Liver (tissue), 9 donors: ENCODE results near the gene PARVB. TPM values are rescaled to one million over a fixed set of nuclear protein-coding genes. Genes with fewer than 3 reads are reported as not detected.

Experiments used
- DNase-seq: peaks from one replicate; pipeline ENCODE4 v3.0.0-alpha.2; 2017; ENCODE audit warnings: low spot score
- H3K27ac ChIP-seq, 2 donors: one replicate each; pipeline ENCODE4 v1.7.0; 2013; ENCODE audit warnings: inconsistent platforms in 2 of 2, low read length in 2 of 2, control low read depth in 1 of 2, low read depth in 1 of 2, mild to moderate bottlenecking in 1 of 2
- H3K27me3 ChIP-seq, 4 donors: one replicate each; pipeline versions ENCODE4 v1.6.1 to v1.7.0; 2013; ENCODE audit warnings: low read length in 3 of 4, inconsistent platforms in 1 of 4, mild to moderate bottlenecking in 1 of 4, moderate library complexity in 1 of 4; ENCODE audit not compliant: control insufficient read depth in 4 of 4, insufficient read depth in 4 of 4
- H3K36me3 ChIP-seq, 4 donors: one replicate each; pipeline versions ENCODE4 v1.6.1 to v1.7.0; 2013; ENCODE audit warnings: low read length in 3 of 4, mild to moderate bottlenecking in 3 of 4, low read depth in 1 of 4, moderate library complexity in 1 of 4; ENCODE audit not compliant: control insufficient read depth in 4 of 4, insufficient read depth in 3 of 4
- H3K4me1 ChIP-seq, 4 donors: one replicate each; pipeline versions ENCODE4 v1.6.1 to v1.7.0; 2013; ENCODE audit warnings: low read length in 3 of 4, mild to moderate bottlenecking in 3 of 4, moderate library complexity in 1 of 4; ENCODE audit not compliant: control insufficient read depth in 4 of 4, insufficient read depth in 4 of 4
- H3K4me3 ChIP-seq, 3 donors: one replicate each; pipeline versions ENCODE4 v1.6.1 to v1.7.0; 2013; ENCODE audit warnings: low read length in 3 of 3, control low read depth in 1 of 3, low read depth in 1 of 3, mild to moderate bottlenecking in 1 of 3
- H3K9ac ChIP-seq, 2 donors: one replicate each; pipeline ENCODE4 v1.7.0; 2013; ENCODE audit warnings: low read length in 2 of 2, mild to moderate bottlenecking in 2 of 2, moderate library complexity in 2 of 2, control low read depth in 1 of 2, low read depth in 1 of 2
- H3K9me3 ChIP-seq, 4 donors: one replicate each; pipeline versions ENCODE4 v1.6.1 to v1.7.0; 2013; ENCODE audit warnings: low read length in 3 of 4; ENCODE audit not compliant: control insufficient read depth in 4 of 4
- EGR1 ChIP-seq, 2 donors: IDR thresholded peaks; 2 replicates each; pipeline ENCODE4 v1.6.1; 2016 to 2018; ENCODE audit warnings: antibody characterized with exemption in 2 of 2, low read depth in 2 of 2
- FOXA2 ChIP-seq: IDR thresholded peaks from 2 replicates; pipeline ENCODE4 v1.6.1; 2016; ENCODE audit warnings: antibody characterized with exemption
- GABPA ChIP-seq, 2 donors: IDR thresholded peaks in 1 of 2; conservative IDR thresholded peaks in 1 of 2; 2 replicates each; pipeline ENCODE4 v1.6.1; 2016; ENCODE audit warnings: antibody characterized with exemption in 2 of 2, mild to moderate bottlenecking in 1 of 2, moderate library complexity in 1 of 2
- HNF4A ChIP-seq, 2 donors: conservative IDR thresholded peaks; 2 replicates each; pipeline ENCODE4 v1.6.1; 2016; ENCODE audit warnings: antibody characterized with exemption in 2 of 2, mild to moderate bottlenecking in 2 of 2
- HNF4G ChIP-seq: IDR thresholded peaks from 2 replicates; pipeline ENCODE4 v1.6.1; 2016; ENCODE audit warnings: antibody characterized with exemption
- NR2F2 ChIP-seq: IDR thresholded peaks from 2 replicates; pipeline ENCODE4 v1.6.1; 2016; ENCODE audit warnings: antibody characterized with exemption
- RAD21 ChIP-seq, 2 donors: IDR thresholded peaks; 2 replicates each; pipeline ENCODE4 v1.6.1; 2016; ENCODE audit warnings: antibody characterized with exemption in 2 of 2, mild to moderate bottlenecking in 2 of 2
- RXRA ChIP-seq, 2 donors: IDR thresholded peaks; 2 replicates each; pipeline ENCODE4 v1.6.1; 2017 to 2018; ENCODE audit warnings: antibody characterized with exemption in 2 of 2, mild to moderate bottlenecking in 1 of 2
- SP1 ChIP-seq: IDR thresholded peaks from 2 replicates; pipeline ENCODE4 v1.6.1; 2018; ENCODE audit warnings: antibody characterized with exemption, mild to moderate bottlenecking
- TAF1 ChIP-seq: conservative IDR thresholded peaks from 2 replicates; pipeline ENCODE4 v1.6.1; 2016; ENCODE audit warnings: antibody characterized with exemption, mild to moderate bottlenecking
- YY1 ChIP-seq: IDR thresholded peaks from 2 replicates; pipeline ENCODE4 v1.6.1; 2016; ENCODE audit warnings: antibody characterized with exemption, mild to moderate bottlenecking
- WGBS: extraction: QIAGEN DNeasy Blood & Tissue Kit; methylation state at CpG from one replicate; pipeline ENCODE4 v1.1.7; 2013; 5-methylcytosine and 5-hydroxymethylcytosine counted together
- polyA plus RNA-seq, 2 donors: library from polyadenylated mRNA; stranded (reverse) in 1 of 2; unstranded in 1 of 2; fragments of 200-250 nt in 1 of 2; fragments of >200 nt in 1 of 2; fragmentation: Nextera tagmentation in 1 of 2; extraction: Ambion mirVana in 1 of 2; gene quantifications; one replicate each; pipeline versions ENCODE4 v1.2.1 to v1.2.3, GENCODE V29; 2013 to 2015
- total RNA-seq, 2 donors: library from RNA; depleted of rRNA; stranded (reverse); fragments of >200 nt; gene quantifications; one replicate each; pipeline ENCODE4 v1.2.3, GENCODE V29; 2014
- TF ChIP-seq, protein P1 (sequence below): IDR thresholded peaks from 2 replicates; pipeline ENCODE4 v1.6.1; 2016; ENCODE audit warnings: antibody characterized with exemption
- TF ChIP-seq, protein P2 (sequence below): fragments of 150-350 bp; IDR thresholded peaks from 2 replicates; pipeline ENCODE4 v1.5.1; 2017; ENCODE audit warnings: improper control_type of control experiment, low read depth, low read length; ENCODE audit not compliant: missing input control
- TF ChIP-seq, protein P3 (sequence below): IDR thresholded peaks from 2 replicates; pipeline ENCODE4 v1.6.1; 2016; ENCODE audit warnings: antibody characterized with exemption, mild to moderate bottlenecking
- TF ChIP-seq, protein P4 (sequence below): IDR thresholded peaks from 2 replicates; pipeline ENCODE4 v1.6.1; 2016; ENCODE audit warnings: antibody characterized with exemption
- donor health status: healthy.
- donor health status: healthy.
- donor health status: healthy.
- donor health status: healthy.
- donor health status: healthy.

Gene PARVB
- total and polyA plus RNA-seq, 4 donors = 3.2 to 55.5 (median 17.7) TPM

DNA sequence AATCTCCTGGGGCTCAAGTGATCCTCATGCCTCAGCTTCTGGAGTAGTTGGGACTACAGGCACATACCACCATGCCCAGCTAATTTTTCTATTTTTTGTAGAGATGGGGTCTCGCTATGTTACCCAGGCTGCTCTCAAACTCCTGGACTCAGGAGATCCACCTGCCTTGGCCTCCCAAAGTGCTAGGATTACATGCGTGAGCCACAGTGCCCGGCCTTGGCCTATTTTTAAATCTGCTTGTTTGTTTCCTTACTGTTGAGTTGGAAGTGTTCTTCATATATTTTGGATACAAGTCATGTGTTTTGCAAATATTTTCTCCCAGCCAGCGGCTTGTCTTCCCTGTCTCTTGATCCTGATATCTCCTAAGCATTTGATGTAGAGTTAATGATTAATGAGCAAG, 5.0 kb downstream of the PARVB start:
- TF ChIP-seq, protein P1, sequence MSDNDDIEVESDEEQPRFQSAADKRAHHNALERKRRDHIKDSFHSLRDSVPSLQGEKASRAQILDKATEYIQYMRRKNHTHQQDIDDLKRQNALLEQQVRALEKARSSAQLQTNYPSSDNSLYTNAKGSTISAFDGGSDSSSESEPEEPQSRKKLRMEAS = no peak
- no peak for TF ChIP-seq HNF4A (conservative IDR thresholded peaks at IDR 0.05)
- TF ChIP-seq TAF1 = no peak
- no peak for TF ChIP-seq RAD21 (IDR thresholded peaks at IDR 0.05)
- TF ChIP-seq EGR1 (IDR thresholded peaks at IDR 0.05; ENCODE audit: low read depth in 2 of 2) = no peak
- no peak for TF ChIP-seq NR2F2
- no peak for TF ChIP-seq SP1
- TF ChIP-seq YY1 = no peak
- no peak for TF ChIP-seq HNF4G
- TF ChIP-seq FOXA2 = no peak
- TF ChIP-seq, protein P2, sequence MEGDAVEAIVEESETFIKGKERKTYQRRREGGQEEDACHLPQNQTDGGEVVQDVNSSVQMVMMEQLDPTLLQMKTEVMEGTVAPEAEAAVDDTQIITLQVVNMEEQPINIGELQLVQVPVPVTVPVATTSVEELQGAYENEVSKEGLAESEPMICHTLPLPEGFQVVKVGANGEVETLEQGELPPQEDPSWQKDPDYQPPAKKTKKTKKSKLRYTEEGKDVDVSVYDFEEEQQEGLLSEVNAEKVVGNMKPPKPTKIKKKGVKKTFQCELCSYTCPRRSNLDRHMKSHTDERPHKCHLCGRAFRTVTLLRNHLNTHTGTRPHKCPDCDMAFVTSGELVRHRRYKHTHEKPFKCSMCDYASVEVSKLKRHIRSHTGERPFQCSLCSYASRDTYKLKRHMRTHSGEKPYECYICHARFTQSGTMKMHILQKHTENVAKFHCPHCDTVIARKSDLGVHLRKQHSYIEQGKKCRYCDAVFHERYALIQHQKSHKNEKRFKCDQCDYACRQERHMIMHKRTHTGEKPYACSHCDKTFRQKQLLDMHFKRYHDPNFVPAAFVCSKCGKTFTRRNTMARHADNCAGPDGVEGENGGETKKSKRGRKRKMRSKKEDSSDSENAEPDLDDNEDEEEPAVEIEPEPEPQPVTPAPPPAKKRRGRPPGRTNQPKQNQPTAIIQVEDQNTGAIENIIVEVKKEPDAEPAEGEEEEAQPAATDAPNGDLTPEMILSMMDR = no peak
- TF ChIP-seq GABPA (IDR thresholded peaks at IDR 0.05 in 1 of 2, conservative IDR thresholded peaks at IDR 0.05 in 1 of 2) = no peak
- TF ChIP-seq, protein P3, sequence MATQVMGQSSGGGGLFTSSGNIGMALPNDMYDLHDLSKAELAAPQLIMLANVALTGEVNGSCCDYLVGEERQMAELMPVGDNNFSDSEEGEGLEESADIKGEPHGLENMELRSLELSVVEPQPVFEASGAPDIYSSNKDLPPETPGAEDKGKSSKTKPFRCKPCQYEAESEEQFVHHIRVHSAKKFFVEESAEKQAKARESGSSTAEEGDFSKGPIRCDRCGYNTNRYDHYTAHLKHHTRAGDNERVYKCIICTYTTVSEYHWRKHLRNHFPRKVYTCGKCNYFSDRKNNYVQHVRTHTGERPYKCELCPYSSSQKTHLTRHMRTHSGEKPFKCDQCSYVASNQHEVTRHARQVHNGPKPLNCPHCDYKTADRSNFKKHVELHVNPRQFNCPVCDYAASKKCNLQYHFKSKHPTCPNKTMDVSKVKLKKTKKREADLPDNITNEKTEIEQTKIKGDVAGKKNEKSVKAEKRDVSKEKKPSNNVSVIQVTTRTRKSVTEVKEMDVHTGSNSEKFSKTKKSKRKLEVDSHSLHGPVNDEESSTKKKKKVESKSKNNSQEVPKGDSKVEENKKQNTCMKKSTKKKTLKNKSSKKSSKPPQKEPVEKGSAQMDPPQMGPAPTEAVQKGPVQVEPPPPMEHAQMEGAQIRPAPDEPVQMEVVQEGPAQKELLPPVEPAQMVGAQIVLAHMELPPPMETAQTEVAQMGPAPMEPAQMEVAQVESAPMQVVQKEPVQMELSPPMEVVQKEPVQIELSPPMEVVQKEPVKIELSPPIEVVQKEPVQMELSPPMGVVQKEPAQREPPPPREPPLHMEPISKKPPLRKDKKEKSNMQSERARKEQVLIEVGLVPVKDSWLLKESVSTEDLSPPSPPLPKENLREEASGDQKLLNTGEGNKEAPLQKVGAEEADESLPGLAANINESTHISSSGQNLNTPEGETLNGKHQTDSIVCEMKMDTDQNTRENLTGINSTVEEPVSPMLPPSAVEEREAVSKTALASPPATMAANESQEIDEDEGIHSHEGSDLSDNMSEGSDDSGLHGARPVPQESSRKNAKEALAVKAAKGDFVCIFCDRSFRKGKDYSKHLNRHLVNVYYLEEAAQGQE = no peak
- no peak for TF ChIP-seq RXRA (IDR thresholded peaks at IDR 0.05)
- 44% methylated on average over 4 of the region's 4 CpGs for WGBS
- Histone ChIP-seq H3K4me3 (no peak overlapping the region), H3K9me3 (no peaks in the 10 kb centered on the region), H3K36me3 (no peaks in the 10 kb centered on the region), H3K27ac (no peak overlapping the region), H3K4me1 (peaks cover 5 to 11% (median 8%) of the 10 kb centered on the region in 4 donors), H3K27me3 (no peaks in the 10 kb centered on the region), H3K9ac (no peak overlapping the region)
- DNase-seq = no peak

DNA sequence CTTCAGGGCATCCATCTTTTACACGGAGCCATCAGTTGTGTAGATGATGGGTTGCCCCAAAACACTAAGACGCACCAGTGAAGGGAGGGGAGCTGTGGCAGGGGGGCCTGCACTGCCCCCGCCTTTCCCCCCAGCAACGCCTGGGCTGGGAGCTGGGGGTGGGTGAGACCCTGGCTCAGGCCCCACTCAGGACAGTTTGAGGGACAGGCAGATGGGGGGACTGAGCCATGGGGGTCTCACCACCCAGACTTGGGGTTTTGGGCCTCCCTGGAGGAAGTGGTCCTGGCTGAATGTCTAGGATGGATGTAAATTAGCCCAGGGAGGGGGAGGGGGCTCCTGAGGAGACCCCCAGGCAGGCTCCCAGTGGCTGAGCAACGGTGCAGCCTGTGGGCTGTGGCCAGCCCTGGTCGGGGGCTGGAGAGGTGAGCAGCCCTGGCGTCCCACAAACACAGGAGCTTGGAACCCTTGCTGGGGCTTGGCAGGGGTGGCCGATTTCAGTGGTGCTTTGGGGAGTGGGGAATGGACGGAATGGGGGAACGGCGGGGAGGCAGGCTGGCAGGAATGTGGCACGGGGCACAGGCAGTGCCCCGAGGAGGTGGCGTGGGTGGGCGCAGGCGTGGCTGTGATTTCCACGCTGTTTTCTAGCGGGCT, 6.1 kb downstream of the PARVB start:
- WGBS = 93% methylated on average over 18 of the region's 18 CpGs
- Histone ChIP-seq H3K4me3 (no peak overlapping the region), H3K36me3 (no peaks in the 10 kb centered on the region), H3K4me1 (peaks cover 5 to 9% (median 6%) of the 10 kb centered on the region in 4 donors), H3K9ac (no peak overlapping the region), H3K9me3 (no peaks in the 10 kb centered on the region), H3K27ac (peak overlapping the region in 1 of 2 donors; percentile 3), H3K27me3 (no peaks in the 10 kb centered on the region)
- TF ChIP-seq SP1 (no peak), FOXA2 (no peak), YY1 (no peak), NR2F2 (no peak)
- TF ChIP-seq, protein P4, sequence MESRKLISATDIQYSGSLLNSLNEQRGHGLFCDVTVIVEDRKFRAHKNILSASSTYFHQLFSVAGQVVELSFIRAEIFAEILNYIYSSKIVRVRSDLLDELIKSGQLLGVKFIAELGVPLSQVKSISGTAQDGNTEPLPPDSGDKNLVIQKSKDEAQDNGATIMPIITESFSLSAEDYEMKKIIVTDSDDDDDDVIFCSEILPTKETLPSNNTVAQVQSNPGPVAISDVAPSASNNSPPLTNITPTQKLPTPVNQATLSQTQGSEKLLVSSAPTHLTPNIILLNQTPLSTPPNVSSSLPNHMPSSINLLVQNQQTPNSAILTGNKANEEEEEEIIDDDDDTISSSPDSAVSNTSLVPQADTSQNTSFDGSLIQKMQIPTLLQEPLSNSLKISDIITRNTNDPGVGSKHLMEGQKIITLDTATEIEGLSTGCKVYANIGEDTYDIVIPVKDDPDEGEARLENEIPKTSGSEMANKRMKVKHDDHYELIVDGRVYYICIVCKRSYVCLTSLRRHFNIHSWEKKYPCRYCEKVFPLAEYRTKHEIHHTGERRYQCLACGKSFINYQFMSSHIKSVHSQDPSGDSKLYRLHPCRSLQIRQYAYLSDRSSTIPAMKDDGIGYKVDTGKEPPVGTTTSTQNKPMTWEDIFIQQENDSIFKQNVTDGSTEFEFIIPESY = no peak
- DNase-seq = no peak
